Measurements from ENCODE around the gene TTC6.
"Not testable (repeated sequence)": the region's sequence is repeated elsewhere in the genome, so short reads cannot be mapped to it uniquely, and the experiment has no call there.

TTC6 gene
- long read RNA-seq, donor 1 = 0 reads
- long read RNA-seq, donor 2 = 0 reads
- long read RNA-seq, donor 3 = 0 reads
- long read RNA-seq, donor 4 = 0 reads
- long read RNA-seq, donor 5 = 0 reads
- long read RNA-seq, donor 6 = 0 reads
- long read RNA-seq, donor 7 = 0 reads
- long read RNA-seq, donor 8 = 0 reads

GRCh38 chr14:37594971-37595808 lies at the start of gene TTC6, which contains the start of gene FOXA1:
Gene TTC6, plus strand, starts transcription at chr14:37595629. Its CDS starts 26,436 bp downstream, at chr14:37622065.
Gene FOXA1, minus strand, starts transcription at chr14:37595249. Its CDS starts 277 bp downstream, at chr14:37594972.
- peak; percentile 61 for DNase-seq

- no peak for DNase-seq
Measured at GRCh38 chr14:37546621-37547447, 48.6 kb upstream of the TTC6 start.

DNA sequence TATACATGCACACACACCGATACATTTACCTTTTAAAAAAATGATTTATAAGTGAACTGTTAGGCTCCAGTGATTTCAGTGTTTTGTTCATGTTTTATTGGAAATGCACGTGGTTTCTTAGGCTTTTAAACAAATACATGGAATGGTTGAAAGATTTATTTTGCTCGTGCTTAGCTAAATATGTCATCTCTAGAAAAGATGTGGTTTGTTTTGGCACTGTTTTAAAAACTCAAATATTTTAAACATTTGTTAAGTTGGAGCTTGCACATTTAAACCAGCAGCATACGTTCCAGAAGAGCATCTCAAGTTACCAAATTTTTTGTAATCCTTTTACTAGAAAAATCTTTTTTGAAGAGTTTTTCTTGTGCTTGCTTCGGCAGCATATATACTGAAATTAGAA lies 44.9 kb upstream of the TTC6 start:
- no peak for DNase-seq

DNA sequence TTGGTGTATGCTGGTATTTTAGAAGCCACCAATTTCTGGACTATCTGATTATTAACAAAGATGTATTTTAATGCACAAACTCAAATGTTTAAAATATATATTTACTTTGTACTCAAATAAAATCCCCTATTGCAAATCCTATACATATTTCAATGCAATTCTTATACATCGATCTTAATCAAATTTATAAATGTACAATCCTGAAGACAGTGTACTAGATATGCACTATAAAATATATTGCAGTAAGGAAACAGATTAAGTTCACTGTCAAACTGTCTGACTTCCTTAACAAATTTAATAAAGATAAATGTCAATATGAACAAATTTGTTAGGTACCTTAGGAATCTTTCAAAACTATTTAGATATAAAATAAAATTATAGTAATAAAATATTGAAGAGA lies 44.3 kb upstream of the TTC6 start:
- no peak for DNase-seq

DNA sequence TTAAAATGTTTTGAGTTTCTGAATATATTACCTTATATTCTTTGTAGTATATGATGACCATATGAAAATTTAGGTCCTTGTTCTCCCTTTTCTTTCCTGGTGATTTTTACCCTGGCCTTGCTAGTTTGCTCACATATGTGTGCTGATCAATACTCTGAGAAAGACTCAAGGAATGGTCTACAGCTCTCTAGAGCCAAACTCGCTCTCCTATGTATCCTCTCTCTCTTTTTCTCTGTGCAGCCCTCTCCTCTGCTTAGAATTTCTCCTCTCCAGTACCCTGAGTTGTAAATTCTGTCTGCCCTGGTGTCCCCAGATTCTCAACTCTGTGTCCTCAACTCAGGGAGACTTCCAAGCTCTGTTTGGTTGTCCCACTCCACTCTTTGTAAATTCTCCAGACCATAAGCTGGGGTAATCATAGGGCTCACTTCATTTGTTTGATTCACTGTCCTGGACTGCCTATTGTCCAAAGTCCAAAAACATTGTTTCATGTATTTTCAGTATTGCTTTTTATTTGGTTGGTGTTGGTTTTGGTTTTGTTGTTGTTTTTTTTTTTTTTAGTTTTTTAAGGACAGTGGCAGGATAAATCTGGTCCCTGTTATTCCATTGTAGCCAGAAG lies 41.4 kb upstream of the TTC6 start:
- no peak for DNase-seq

DNA sequence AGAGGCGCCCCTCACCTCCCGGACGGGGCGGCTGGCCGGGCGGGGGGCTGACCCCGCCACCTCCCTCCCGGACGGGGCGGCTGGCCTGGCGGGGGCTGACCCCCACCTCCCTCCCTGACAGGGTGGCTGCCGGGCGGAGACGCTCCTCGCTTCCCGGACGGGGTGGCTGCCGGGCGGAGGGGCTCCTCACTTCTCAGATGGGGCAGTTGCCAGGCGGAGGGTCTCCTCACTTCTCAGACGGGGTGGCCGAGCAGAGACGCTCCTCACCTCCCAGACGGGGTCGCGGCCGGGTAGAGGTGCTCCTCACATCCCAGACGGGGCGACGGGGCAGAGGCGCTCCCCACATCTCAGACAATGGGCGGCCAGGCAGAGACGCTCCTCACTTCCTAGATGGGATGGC lies 39.8 kb upstream of the TTC6 start:
- not testable (repeated sequence) for DNase-seq

DNA sequence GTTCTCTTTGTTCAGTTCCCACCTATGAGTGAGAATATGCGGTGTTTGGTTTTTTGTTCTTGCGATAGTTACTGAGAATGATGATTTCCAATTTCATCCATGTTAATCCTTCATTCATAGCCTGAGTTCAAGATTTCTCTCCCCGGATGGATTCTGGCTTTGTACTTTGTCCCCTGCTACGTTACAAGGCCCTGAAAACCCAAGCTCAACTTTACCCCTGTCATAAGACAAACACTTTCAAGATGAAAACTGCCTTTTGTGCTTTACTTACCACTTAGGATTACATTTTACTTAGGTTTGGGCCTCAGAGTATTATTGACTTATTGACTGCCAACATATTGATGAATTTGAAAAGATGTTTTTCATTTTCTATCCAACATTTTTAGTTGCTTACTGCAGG lies 36.7 kb upstream of the TTC6 start:
- no peak for DNase-seq

- no peak for DNase-seq
Measured at GRCh38 chr14:37559386-37559785, 36.0 kb upstream of the TTC6 start.

- DNase-seq = no peak
Measured at GRCh38 chr14:37563189-37563588, 32.2 kb upstream of the TTC6 start.

GRCh38 chr14:37565550-37565949 lies 29.9 kb upstream of the TTC6 start:
- no peak for DNase-seq

GRCh38 chr14:37566811-37567371 lies 28.5 kb upstream of the TTC6 start:
- DNase-seq = no peak

GRCh38 chr14:37569729-37570128 lies 25.7 kb upstream of the TTC6 start:
- no peak for DNase-seq

GRCh38 chr14:37571391-37571790 lies 24.0 kb upstream of the TTC6 start:
- no peak for DNase-seq

DNA sequence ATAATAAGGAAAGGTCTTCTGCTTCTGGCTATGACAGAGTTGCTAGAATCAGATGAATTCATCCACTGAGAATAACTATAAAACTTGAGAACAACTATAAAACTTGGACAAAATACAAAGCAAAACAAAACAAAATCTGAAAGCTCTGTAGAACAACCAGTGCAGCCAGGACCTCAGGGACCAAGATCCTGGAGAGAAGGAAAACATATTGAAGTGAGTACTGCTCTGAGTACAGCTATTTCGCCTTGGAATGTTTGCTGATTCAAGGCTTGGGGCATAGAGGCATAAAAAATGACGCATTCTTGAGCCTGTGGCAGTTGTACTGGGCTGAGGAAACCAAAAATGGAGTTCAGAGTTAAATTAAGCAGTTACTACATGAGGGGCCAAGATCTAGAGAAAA lies 22.1 kb upstream of the TTC6 start:
- no peak for DNase-seq

DNA sequence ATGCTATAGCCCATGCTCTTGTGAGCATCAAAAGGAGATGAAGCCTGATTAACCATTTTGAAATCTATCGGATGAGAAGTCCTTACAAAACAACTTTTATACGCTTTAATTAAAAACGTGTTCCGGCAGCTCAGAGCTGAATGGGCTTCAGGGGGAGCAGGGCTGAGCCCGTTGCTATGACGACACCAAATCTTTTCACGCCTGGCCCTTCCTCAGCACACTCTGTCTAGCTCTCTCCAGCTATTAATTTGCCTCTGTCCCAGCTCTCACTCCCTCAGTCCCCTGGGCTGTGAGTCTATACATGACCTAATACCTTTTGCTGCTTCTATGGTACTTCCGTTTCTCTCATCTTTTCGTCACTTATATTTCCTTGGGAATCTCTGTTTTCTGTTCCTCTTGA lies 16.2 kb upstream of the TTC6 start:
- DNase-seq = no peak

DNA sequence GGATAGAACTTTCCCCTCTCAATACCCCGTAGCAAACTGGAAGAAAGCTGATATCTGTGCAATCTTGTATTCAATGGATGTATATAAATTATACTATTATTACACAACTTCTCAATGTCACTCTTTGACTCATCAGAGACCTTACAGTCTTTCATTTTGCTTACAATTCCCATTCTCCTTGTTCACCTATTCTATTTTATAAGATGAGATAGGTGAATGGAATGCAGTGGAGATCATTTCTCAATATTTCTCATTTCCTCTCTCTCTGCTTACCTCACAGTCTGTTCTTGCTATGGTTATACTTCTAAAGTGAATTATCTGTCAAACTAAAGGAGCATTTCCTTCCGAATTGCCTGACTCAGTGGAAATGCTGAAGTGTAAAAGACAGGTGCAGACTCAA lies 15.3 kb upstream of the TTC6 start:
- no peak for DNase-seq

GRCh38 chr14:37583358-37584210 lies 11.8 kb upstream of the TTC6 start:
- DNase-seq = peak; percentile 59

DNA sequence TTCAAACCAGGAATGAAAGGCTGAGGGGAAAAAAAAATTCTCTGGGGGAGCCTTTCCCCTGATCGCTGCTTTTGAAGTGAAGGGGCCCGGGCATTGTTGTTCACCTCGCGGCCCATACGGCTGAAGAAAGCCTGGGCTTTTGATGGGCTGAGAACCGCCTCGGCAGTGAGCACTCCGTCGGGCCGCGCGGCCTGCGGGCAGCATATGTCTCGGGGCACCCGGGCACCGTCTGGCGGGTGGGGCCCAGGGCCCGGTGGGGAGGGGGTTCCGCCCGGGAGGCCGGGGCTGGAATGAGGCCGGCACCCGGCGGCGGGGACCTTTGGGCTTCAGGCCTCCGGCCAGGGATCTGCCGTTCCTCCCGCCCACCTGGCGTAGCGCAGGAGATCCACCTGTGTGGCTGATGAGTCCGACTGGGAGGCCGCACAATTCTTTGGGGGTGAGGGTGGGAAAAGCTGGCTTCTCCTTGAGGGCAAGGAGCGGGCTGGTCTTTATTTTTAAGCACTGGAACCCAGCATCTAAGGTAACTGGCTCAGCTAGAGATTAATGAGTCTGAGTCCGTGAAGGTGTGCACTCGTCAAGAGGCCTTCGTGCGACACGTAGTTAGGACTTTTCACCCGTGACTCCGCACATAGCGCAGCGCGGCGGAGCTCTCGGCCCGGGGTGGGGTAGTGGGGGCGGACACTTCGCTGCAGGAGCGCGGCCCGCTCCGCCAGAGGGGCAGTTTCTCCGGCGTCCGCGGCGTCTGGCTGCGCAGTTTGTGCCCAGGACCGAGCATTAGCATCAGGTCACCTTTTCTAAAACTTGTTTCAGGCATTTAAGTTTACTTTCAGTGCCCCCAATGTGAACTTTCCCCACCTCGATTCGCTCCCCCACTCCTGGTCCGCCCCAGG lies 11.0 kb upstream of the TTC6 start:
- DNase-seq = peak; percentile 64

DNA sequence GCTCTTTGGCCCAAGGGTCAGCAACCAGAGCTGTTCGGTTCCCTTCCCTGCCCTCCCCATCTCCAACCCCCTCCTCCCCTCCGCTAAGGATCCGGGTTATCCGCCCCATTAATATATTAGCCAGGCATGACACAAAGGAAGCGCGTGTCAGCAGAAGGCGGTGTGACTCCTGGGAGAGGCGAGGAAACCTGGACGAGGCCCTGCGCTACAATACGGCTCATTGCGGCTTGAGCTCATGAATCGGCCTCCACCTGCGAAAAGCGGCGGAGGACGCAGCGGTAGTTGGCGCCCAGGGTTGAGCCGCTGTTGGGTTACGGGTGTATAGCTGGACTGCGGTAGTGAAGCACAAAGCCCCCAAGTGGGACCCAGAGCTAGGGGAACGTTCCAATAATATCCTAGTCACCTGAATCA lies 10.3 kb upstream of the TTC6 start:
- DNase-seq = peak; percentile 63

Measured in right kidney (tissue), 9 donors.